ENCODE data around the gene ABL1. TPM values are rescaled to one million over a fixed set of nuclear protein-coding genes. Genes with fewer than 3 reads are reported as not detected.

The ABL1 gene
- polyA plus RNA-seq, 1 experiment: 30.4 TPM

GRCh38 chr9:130820135-130820738, 14.8 kb upstream of the ABL1 start:
- ChIA-PET CTCF (no interaction called here), POLR2A (no interaction called here)
- TF ChIP-seq CTCF (IDR thresholded peaks at IDR 0.05; ENCODE audit: insufficient read depth, low read depth, low read length): no peak
- no peak overlapping the region for H3K4me3 ChIP-seq (ENCODE audit: low read depth, low read length)
- H3K36me3 ChIP-seq (ENCODE audit: control insufficient read depth, insufficient read depth, low read length): no peaks in the 10 kb centered on the region; the same call in 1 of the 2 replicates
- DNase-seq (ENCODE audit: low read depth): no peak
- H3K27me3 ChIP-seq (ENCODE audit: control insufficient read depth, insufficient read depth, low read length): no peaks in the 10 kb centered on the region

- Histone ChIP-seq H3K27me3 (ENCODE audit: control insufficient read depth, insufficient read depth, low read length) (no peaks in the 10 kb centered on the region), H3K36me3 (ENCODE audit: control insufficient read depth, insufficient read depth, low read length) (no peaks in the 10 kb centered on the region; the same call in 1 of the 2 replicates), H3K4me3 (ENCODE audit: low read depth, low read length) (no peak overlapping the region)
- no peak for TF ChIP-seq CTCF (IDR thresholded peaks at IDR 0.05; ENCODE audit: insufficient read depth, low read depth, low read length)
- POLR2A ChIA-PET: no interaction called here
- no peak for DNase-seq (ENCODE audit: low read depth)
- CTCF ChIA-PET: interaction anchor here (1.6 to 2.1 kb wide), 2 partner anchors 8 to 53 kb away, joined by 4 to 9 read pairs; no protein-coding TSS in a partner anchor
These were observed 11.6 kb upstream of the ABL1 start for GRCh38 chr9:130823435-130823834.

GRCh38 chr9:130824079-130824478, 11.0 kb upstream of the ABL1 start:
- no peak for TF ChIP-seq CTCF (IDR thresholded peaks at IDR 0.05; ENCODE audit: insufficient read depth, low read depth, low read length)
- Histone ChIP-seq H3K27me3 (ENCODE audit: control insufficient read depth, insufficient read depth, low read length) (no peaks in the 10 kb centered on the region), H3K36me3 (ENCODE audit: control insufficient read depth, insufficient read depth, low read length) (no peaks in the 10 kb centered on the region; the same call in 1 of the 2 replicates), H3K4me3 (ENCODE audit: low read depth, low read length) (no peak overlapping the region)
- ChIA-PET CTCF (interaction anchor here (0.6 to 2.1 kb wide), 7 partner anchors 9 to 105 kb away, joined by 3 to 9 read pairs (median 4); no protein-coding TSS in a partner anchor), POLR2A (no interaction called here)
- DNase-seq (ENCODE audit: low read depth): no peak

GRCh38 chr9:130824643-130825350, 10.3 kb upstream of the ABL1 start:
- POLR2A ChIA-PET: no interaction called here
- no peak overlapping the region for H3K4me3 ChIP-seq (ENCODE audit: low read depth, low read length)
- CTCF ChIA-PET: interaction anchor here (0.6 to 2.1 kb wide), 8 partner anchors 10 to 104 kb away, joined by 3 to 9 read pairs (median 4); no protein-coding TSS in a partner anchor

More at GRCh38 chr9:130824643-130825350, 10.3 kb upstream of the ABL1 start:
- Histone ChIP-seq H3K36me3 (ENCODE audit: control insufficient read depth, insufficient read depth, low read length) (no peaks in the 10 kb centered on the region; the same call in 1 of the 2 replicates), H3K27me3 (ENCODE audit: control insufficient read depth, insufficient read depth, low read length) (no peaks in the 10 kb centered on the region)
- no peak for TF ChIP-seq CTCF (IDR thresholded peaks at IDR 0.05; ENCODE audit: insufficient read depth, low read depth, low read length)
- no peak for DNase-seq (ENCODE audit: low read depth)

Data from BJ (cell line).